RWPE1 (cell line): Measurements from ENCODE around the gene PSMD13.

ENCODE experiments used
- CTCF ChIA-PET: fragments of 350-600 bp; sonication (Branson Sonifier 250); formaldehyde crosslinking; extraction: SDS; loops from one replicate; lab custom pipeline; 2021; lab: Yijun Ruan, JAX
- POLR2A ChIA-PET: fragments of 400-600 bp; formaldehyde crosslinking; extraction: SDS; loops from one replicate; lab custom pipeline; 2020; ENCODE audit warnings: antibody characterized with exemption; ENCODE audit not compliant: low non-redundant PET; lab: Yijun Ruan, JAX
- DNase-seq: peaks from one replicate; pipeline ENCODE4 v3.0.0; 2012; ENCODE audit warnings: low spot score
- H3K27ac ChIP-seq: fragments of 450-650 bp; 2 replicates; pipeline ENCODE4 v1.5.1; 2017
- CTCF ChIP-seq: fragments of 450-650 bp; conservative IDR thresholded peaks from 2 replicates; pipeline ENCODE4 v1.5.1; 2017; ENCODE audit warnings: low read depth, mild to moderate bottlenecking

Gene PSMD13

GRCh38 chr11:296171-297050 lies 59.6 kb downstream of the PSMD13 start:
- CTCF ChIA-PET: no interaction called here
- no peak for TF ChIP-seq CTCF
- DNase-seq: no peak
- POLR2A ChIA-PET: no interaction called here
- peak overlapping the region; percentile 9; the same call in 1 of the 2 replicates for H3K27ac ChIP-seq

GRCh38 chr11:297051-297585 lies 60.3 kb downstream of the PSMD13 start:
- H3K27ac ChIP-seq: peak overlapping the region; percentile 9; the same call in 1 of the 2 replicates
- ChIA-PET CTCF (no interaction called here), POLR2A (no interaction called here)
- no peak for TF ChIP-seq CTCF
- DNase-seq: no peak

GRCh38 chr11:297586-298405 lies 61.0 kb downstream of the PSMD13 start:
- no peak for DNase-seq
- CTCF ChIA-PET: no interaction called here
- POLR2A ChIA-PET: interaction anchor here (0.6 kb wide), 1 partner anchor 56 kb away, joined by 3 read pairs; no protein-coding TSS in a partner anchor
- no peak for TF ChIP-seq CTCF
- H3K27ac ChIP-seq: peak overlapping the region; percentile 9; the same call in 1 of the 2 replicates

- H3K27ac ChIP-seq: no peak overlapping the region
- ChIA-PET CTCF (no interaction called here), POLR2A (no interaction called here)
- no peak for DNase-seq
- TF ChIP-seq CTCF: no peak
Observed at GRCh38 chr11:298406-299065, 61.8 kb downstream of the PSMD13 start.

- no peak within 1 kb of the TSS for H3K27ac ChIP-seq
- CTCF ChIA-PET: no interaction called here
- TF ChIP-seq CTCF: no peak
- no peak for DNase-seq
- POLR2A ChIA-PET: no interaction called here
Observed at GRCh38 chr11:299081-299891, 62.5 kb downstream of the PSMD13 start, which contains the start of gene IFITM5. IFITM5 (minus strand) TSS chr11:299526; CDS start chr11:299490, 36 bp downstream.
